Smooth muscle cell (in vitro differentiated cells): ENCODE measurements around the gene EVPL. TPM values are rescaled to one million over a fixed set of nuclear protein-coding genes. Genes with fewer than 3 reads are reported as not detected.

Experiments
- DNase-seq: peaks from one replicate; lab custom pipeline; 2025; ENCODE audit not compliant: unreplicated experiment; lab: John Stamatoyannopoulos, UW
- H2AFZ ChIP-seq: fragments of 200-600 bp; sonication (generic); 2 replicates; pipeline ENCODE4 v1.6.0; 2016; ENCODE audit warnings: antibody characterized with exemption, low read depth, mild to moderate bottlenecking
- H3F3A ChIP-seq: fragments of 200-600 bp; sonication (generic); 2 replicates; pipeline ENCODE4 v1.6.0; 2017; ENCODE audit warnings: antibody characterized with exemption, low read depth
- H3K27ac ChIP-seq: fragments of 200-600 bp; sonication (generic); 2 replicates; pipeline ENCODE4 v1.5.1; 2016; ENCODE audit warnings: low read depth, mild to moderate bottlenecking
- H3K27me3 ChIP-seq: fragments of 200-600 bp; sonication (generic); 2 replicates; pipeline ENCODE4 v1.6.1; 2016; ENCODE audit warnings: low read depth, mild to moderate bottlenecking
- H3K36me3 ChIP-seq: fragments of 200-600 bp; sonication (generic); 2 replicates; pipeline ENCODE4 v1.5.1; 2016; ENCODE audit warnings: low read depth
- H3K4me1 ChIP-seq: fragments of 200-600 bp; sonication (generic); 2 replicates; pipeline ENCODE4 v1.5.1; 2016; ENCODE audit warnings: low read depth
- H3K4me2 ChIP-seq: fragments of 200-600 bp; sonication (generic); 2 replicates; pipeline ENCODE4 v1.6.0; 2016; ENCODE audit warnings: mild to moderate bottlenecking
- H3K4me3 ChIP-seq: fragments of 200-600 bp; sonication (generic); 2 replicates; pipeline ENCODE4 v1.5.1; 2016; ENCODE audit warnings: mild to moderate bottlenecking
- H3K79me2 ChIP-seq: fragments of 200-600 bp; sonication (generic); 2 replicates; pipeline ENCODE4 v1.6.0; 2016; ENCODE audit warnings: low read depth, mild to moderate bottlenecking
- H3K9ac ChIP-seq: fragments of 200-600 bp; sonication (generic); 2 replicates; pipeline ENCODE4 v1.6.0; 2016; ENCODE audit warnings: low read depth
- H3K9me3 ChIP-seq: fragments of 200-600 bp; sonication (generic); replicated peaks from 2 replicates; pipeline ENCODE4 v1.5.1; 2016; ENCODE audit warnings: low read depth
- H4K20me1 ChIP-seq: fragments of 200-600 bp; sonication (generic); 2 replicates; pipeline ENCODE4 v1.6.0; 2016; ENCODE audit warnings: low read depth
- CTCF ChIP-seq: fragments of 200-600 bp; sonication (generic); IDR thresholded peaks from 2 replicates; pipeline ENCODE4 v1.5.1; 2017; ENCODE audit warnings: borderline replicate concordance, mild to moderate bottlenecking, antibody characterized with exemption; ENCODE audit not compliant: insufficient read depth, poor library complexity, severe bottlenecking
- WGBS: methylation state at CpG from one replicate; pipeline ENCODE4 v1.1.7; 2016; ENCODE audit warnings: low lambda C conversion rate; 5-methylcytosine and 5-hydroxymethylcytosine counted together
- polyA plus RNA-seq: library from polyadenylated mRNA; unstranded; fragments of >200 nt; fragmentation: Nextera tagmentation; extraction: Ambion mirVana; gene quantifications from 2 replicates; pipeline ENCODE4 v1.2.1, GENCODE V29; 2016
- total RNA-seq: library from RNA; depleted of rRNA; stranded (reverse); fragments of >200 nt; gene quantifications from 2 replicates; pipeline ENCODE4 v1.2.3, GENCODE V29; 2014

EVPL gene
- total and polyA plus RNA-seq, 2 experiments from 2014 or later, result 1.6 to 2.0 TPM

GRCh38 chr17:75996665-75997590 lies 30.2 kb downstream of the EVPL start:
- Histone ChIP-seq H3K36me3 (no peaks in the 10 kb centered on the region), H4K20me1 (no peaks in the 10 kb centered on the region), H3K4me3 (no peak overlapping the region), H2AFZ (no peak overlapping the region), H3K79me2 (no peaks in the 10 kb centered on the region), H3K4me2 (peak overlapping the region; percentile 42), H3F3A (no peaks in the 10 kb centered on the region), H3K9ac (peak overlapping the region; percentile 85), H3K4me1 (no peaks in the 10 kb centered on the region), H3K9me3 (no peaks in the 10 kb centered on the region), H3K27ac (peak overlapping the region; percentile 97), H3K27me3 (no peaks in the 10 kb centered on the region)
- WGBS, result 33% methylated on average over 18 of the region's 18 CpGs
- peak; percentile 31 for DNase-seq
- TF ChIP-seq CTCF, result no peak

GRCh38 chr17:75995385-75995925 lies 31.7 kb downstream of the EVPL start:
- WGBS, result 96% methylated on average over 7 of the region's 7 CpGs

DNA sequence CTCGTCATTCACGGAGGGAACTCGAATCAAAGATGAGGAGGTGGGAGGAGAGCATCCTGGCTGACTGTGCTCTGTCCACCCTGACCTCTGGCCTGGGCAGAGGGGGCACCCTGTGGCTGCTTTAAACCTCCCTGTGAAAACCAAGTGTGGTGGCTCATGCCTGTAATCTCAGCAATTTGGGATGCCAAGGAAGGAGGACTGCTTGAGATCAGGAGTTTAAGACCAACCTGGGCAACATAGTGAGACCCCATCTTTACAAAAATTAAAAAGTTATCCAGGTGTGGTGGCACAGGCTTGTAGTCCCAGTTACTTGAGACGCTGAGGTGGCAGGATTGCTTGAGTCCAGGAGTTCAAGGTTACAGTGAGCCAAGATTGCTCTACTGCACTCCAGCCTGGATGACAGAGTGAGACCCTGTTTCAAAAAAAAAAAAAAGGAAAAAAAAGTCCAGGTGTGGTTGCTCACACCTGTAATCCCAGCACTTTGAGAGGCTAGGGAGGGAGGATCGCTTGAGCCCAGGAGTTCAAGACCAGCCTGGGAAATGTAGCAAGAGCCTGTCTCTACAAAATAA lies 32.2 kb downstream of the EVPL start:
- 97% methylated on average over 5 of the region's 5 CpGs for WGBS
- Histone ChIP-seq H3K9me3 (no peaks in the 10 kb centered on the region), H3K27me3 (no peaks in the 10 kb centered on the region), H3F3A (no peaks in the 10 kb centered on the region), H4K20me1 (no peaks in the 10 kb centered on the region), H3K4me1 (no peaks in the 10 kb centered on the region), H2AFZ (no peak overlapping the region), H3K4me2 (no peak overlapping the region), H3K9ac (no peak overlapping the region), H3K4me3 (no peak overlapping the region), H3K36me3 (no peaks in the 10 kb centered on the region), H3K79me2 (no peaks in the 10 kb centered on the region), H3K27ac (no peak overlapping the region)
- no peak for DNase-seq
- no peak for TF ChIP-seq CTCF

More at GRCh38 chr17:75995385-75995925, 31.7 kb downstream of the EVPL start:
- Histone ChIP-seq H3K36me3 (no peaks in the 10 kb centered on the region), H2AFZ (no peak overlapping the region), H3K9me3 (no peaks in the 10 kb centered on the region), H3K27ac (peak overlapping the region; percentile 97), H3K79me2 (no peaks in the 10 kb centered on the region), H3F3A (no peaks in the 10 kb centered on the region), H3K4me1 (no peaks in the 10 kb centered on the region), H3K4me3 (no peak overlapping the region), H3K9ac (no peak overlapping the region), H4K20me1 (no peaks in the 10 kb centered on the region), H3K4me2 (no peak overlapping the region), H3K27me3 (no peaks in the 10 kb centered on the region)
- DNase-seq, result no peak
- TF ChIP-seq CTCF, result no peak
